Vagina (tissue), 2 donors: ENCODE measurements around the gene CENPQ. TPM values are rescaled to one million over a fixed set of nuclear protein-coding genes. Genes with fewer than 3 reads are reported as not detected.
A peak's percentile ranks its signal among the peaks of the same experiment; 100 is the strongest.

Source experiments
- DNase-seq, 2 donors: peaks; one replicate each; pipeline ENCODE4 v3.0.0-alpha.2; 2017; ENCODE audit errors: extremely low spot score in 2 of 2
- H3K27ac ChIP-seq: fragments of 200-600 bp; sonication (generic); one replicate; pipeline ENCODE4 v1.5.1; 2019
- H3K27me3 ChIP-seq: fragments of 200-600 bp; sonication (generic); one replicate; pipeline ENCODE4 v1.5.1; 2019
- H3K36me3 ChIP-seq, 2 donors: fragments of 200-600 bp; sonication (generic); one replicate each; pipeline ENCODE4 v1.5.1; 2017 to 2019
- H3K4me1 ChIP-seq: fragments of 200-600 bp; sonication (generic); one replicate; pipeline ENCODE4 v1.5.1; 2019
- H3K4me3 ChIP-seq, 2 donors: fragments of 200-600 bp; sonication (generic); 1 replicate in 1 of 2; 2 replicates in 1 of 2; pipeline ENCODE4 v1.5.1; 2016 to 2019
- H3K9me3 ChIP-seq: fragments of 200-600 bp; sonication (generic); one replicate; pipeline ENCODE4 v1.5.1; 2019
- CTCF ChIP-seq, 3 experiments: fragments of 450-650 bp in 2 of 3; fragments of 200-600 bp in 1 of 3; sonication (generic) in 1 of 3; IDR thresholded peaks; one replicate each; pipeline ENCODE4 v1.5.1; 2017 to 2019; ENCODE audit warnings: antibody characterized with exemption in 3 of 3, mild to moderate bottlenecking in 2 of 3, moderate library complexity in 2 of 3
- POLR2A ChIP-seq, 2 donors: fragments of 450-650 bp; IDR thresholded peaks; one replicate each; pipeline ENCODE4 v1.6.1; 2017; ENCODE audit warnings: antibody characterized with exemption in 2 of 2, mild to moderate bottlenecking in 2 of 2, moderate library complexity in 2 of 2
- POLR2AphosphoS5 ChIP-seq, 2 donors: sonication (generic); formaldehyde crosslinking; IDR thresholded peaks; one replicate each; pipeline ENCODE4 v1.9.0; 2017; ENCODE audit warnings: antibody characterized with exemption in 2 of 2, mild to moderate bottlenecking in 2 of 2, low read depth in 1 of 2; ENCODE audit not compliant: insufficient read depth in 1 of 2
- intact Hi-C: fragments of 100-400 bp; cut with DNase I; formaldehyde crosslinking; loops from one replicate; pipeline ENCODE4 v1.15.1; 2023
- total RNA-seq: library from RNA; depleted of rRNA; stranded (reverse); fragments of >200 nt; gene quantifications from one replicate; pipeline ENCODE4 v1.2.3, GENCODE V29; 2016

CENPQ gene
- total RNA-seq, 1 donor from 2014 or later, result 1.7 TPM

- no peaks in the 10 kb centered on the region for H3K27me3 ChIP-seq
- H3K27ac ChIP-seq, result no peak overlapping the region
- H3K36me3 ChIP-seq, result peaks cover 0 to 16% of the 10 kb centered on the region in 2 donors
- H3K4me1 ChIP-seq, result no peaks in the 10 kb centered on the region
- TF ChIP-seq CTCF (IDR thresholded peaks at IDR 0.05) (no peak), POLR2A (IDR thresholded peaks at IDR 0.05) (no peak), POLR2AphosphoS5 (IDR thresholded peaks at IDR 0.05; ENCODE audit: insufficient read depth in 1 of 2, low read depth in 1 of 2) (no peak)
- no peak overlapping the region for H3K4me3 ChIP-seq
- DNase-seq, result no peak
- intact Hi-C loops, result no loop called here
- H3K9me3 ChIP-seq, result no peaks in the 10 kb centered on the region
Measured at GRCh38 chr6:49430866-49431265, 32.3 kb upstream of the CENPQ start.

- Histone ChIP-seq H3K27ac (no peak overlapping the region), H3K27me3 (no peaks in the 10 kb centered on the region), H3K36me3 (peaks cover 0 to 30% of the 10 kb centered on the region in 2 donors), H3K9me3 (no peaks in the 10 kb centered on the region), H3K4me1 (no peaks in the 10 kb centered on the region), H3K4me3 (no peak overlapping the region)
- no peak for DNase-seq
- intact Hi-C loops, result no loop called here
- TF ChIP-seq CTCF (IDR thresholded peaks at IDR 0.05) (no peak), POLR2A (IDR thresholded peaks at IDR 0.05) (no peak), POLR2AphosphoS5 (IDR thresholded peaks at IDR 0.05; ENCODE audit: insufficient read depth in 1 of 2, low read depth in 1 of 2) (no peak)
Measured at GRCh38 chr6:49453221-49453620, 9.9 kb upstream of the CENPQ start.

- Histone ChIP-seq H3K27ac (no peak overlapping the region), H3K4me3 (no peak overlapping the region), H3K4me1 (peaks cover under 1% of the 10 kb centered on the region), H3K27me3 (no peaks in the 10 kb centered on the region), H3K36me3 (peaks cover 0 to 27% of the 10 kb centered on the region in 2 donors), H3K9me3 (no peaks in the 10 kb centered on the region)
- DNase-seq, result no peak
- TF ChIP-seq POLR2AphosphoS5 (IDR thresholded peaks at IDR 0.05; ENCODE audit: insufficient read depth in 1 of 2, low read depth in 1 of 2), result no peak
- no peak for TF ChIP-seq POLR2A (IDR thresholded peaks at IDR 0.05)
- no peak for TF ChIP-seq CTCF (IDR thresholded peaks at IDR 0.05)
- intact Hi-C loops, result no loop called here
Measured at GRCh38 chr6:49454787-49455709, 8.1 kb upstream of the CENPQ start.

GRCh38 chr6:49457771-49458170 is 5.4 kb upstream of the CENPQ start:
- DNase-seq, result no peak
- peaks cover 26% of the 10 kb centered on the region for H3K4me1 ChIP-seq
- no peak overlapping the region for H3K27ac ChIP-seq
- no peaks in the 10 kb centered on the region for H3K27me3 ChIP-seq
- no peak for TF ChIP-seq POLR2A (IDR thresholded peaks at IDR 0.05)
- TF ChIP-seq CTCF (IDR thresholded peaks at IDR 0.05), result no peak
- TF ChIP-seq POLR2AphosphoS5 (IDR thresholded peaks at IDR 0.05; ENCODE audit: insufficient read depth in 1 of 2, low read depth in 1 of 2), result no peak
- H3K36me3 ChIP-seq, result peaks cover 0 to 15% of the 10 kb centered on the region in 2 donors
- H3K9me3 ChIP-seq, result no peaks in the 10 kb centered on the region
- H3K4me3 ChIP-seq, result no peak overlapping the region
- intact Hi-C loops, result no loop called here

- Histone ChIP-seq H3K4me1 (peaks cover 36% of the 10 kb centered on the region), H3K36me3 (peaks cover 0 to 9% of the 10 kb centered on the region in 2 donors), H3K27ac (peak overlapping the region; percentile 77), H3K27me3 (no peaks in the 10 kb centered on the region), H3K9me3 (no peaks in the 10 kb centered on the region), H3K4me3 (peak overlapping the region; percentile 60 to 72)
- intact Hi-C loops, result no loop called here
- no peak for TF ChIP-seq CTCF (IDR thresholded peaks at IDR 0.05)
- no peak for TF ChIP-seq POLR2A (IDR thresholded peaks at IDR 0.05)
- no peak for TF ChIP-seq POLR2AphosphoS5 (IDR thresholded peaks at IDR 0.05; ENCODE audit: insufficient read depth in 1 of 2, low read depth in 1 of 2)
- DNase-seq, result no peak
Measured at GRCh38 chr6:49462071-49462470, 1.1 kb upstream of the CENPQ start.
